Measurements from ENCODE around the gene OR8D4. TPM values are rescaled to one million over a fixed set of nuclear protein-coding genes. Genes with fewer than 3 reads are reported as not detected.

OR8D4 gene
- not detected in 2 replicates for polyA plus RNA-seq

DNA sequence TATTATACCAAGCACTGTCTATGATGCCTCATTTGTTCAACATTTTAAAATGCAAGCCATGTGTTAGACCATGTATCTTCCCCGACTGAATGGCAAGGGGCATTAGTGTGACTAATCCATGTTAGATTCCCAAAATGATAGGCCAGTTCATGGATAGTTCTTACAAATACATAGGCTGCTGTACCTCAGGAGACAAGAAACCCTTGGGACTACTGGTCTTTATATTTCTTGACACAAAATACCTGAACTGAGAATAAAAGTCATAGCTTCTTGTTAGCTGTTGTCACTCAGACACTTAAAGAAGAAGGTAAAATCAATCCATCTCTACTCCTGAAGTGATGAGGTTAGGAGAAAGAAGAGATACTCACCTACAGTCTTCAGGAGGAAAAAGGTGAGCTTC is at the start of gene OR8D4:
Gene OR8D4, plus strand, starts transcription at position 301 of the 400 bp plus-strand sequence. CDS start 4,265 bp downstream, outside the sequence.

GRCh38 chr11:123885570-123885969 is 16.4 kb upstream of the OR8D4 start, which contains the start of gene TMEM225:
Gene TMEM225 (minus strand): TSS chr11:123885670. CDS start chr11:123885425, 245 bp downstream.

DNA sequence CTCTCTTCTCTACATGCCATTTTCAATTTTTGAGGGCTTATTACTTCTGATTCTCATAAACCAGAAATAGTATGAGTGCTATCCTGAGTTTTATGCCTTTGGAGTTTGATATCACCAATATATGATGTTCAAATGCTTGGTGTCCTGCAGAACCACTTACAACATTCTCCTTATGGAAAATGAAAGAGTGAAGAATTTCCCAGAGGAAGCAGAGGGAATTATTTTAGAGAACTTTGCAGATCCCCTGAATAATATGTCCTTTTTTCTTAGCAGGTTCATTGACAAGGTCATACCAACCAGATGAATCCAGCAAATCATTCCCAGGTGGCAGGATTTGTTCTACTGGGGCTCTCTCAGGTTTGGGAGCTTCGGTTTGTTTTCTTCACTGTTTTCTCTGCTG is 37.4 kb downstream of the OR8D4 start, which contains the start of gene OR4D5:
Gene OR4D5, plus strand, starts transcription at position 301 of the 400 bp plus-strand sequence. Its CDS starts 0 bp downstream, at position 301.

DNA sequence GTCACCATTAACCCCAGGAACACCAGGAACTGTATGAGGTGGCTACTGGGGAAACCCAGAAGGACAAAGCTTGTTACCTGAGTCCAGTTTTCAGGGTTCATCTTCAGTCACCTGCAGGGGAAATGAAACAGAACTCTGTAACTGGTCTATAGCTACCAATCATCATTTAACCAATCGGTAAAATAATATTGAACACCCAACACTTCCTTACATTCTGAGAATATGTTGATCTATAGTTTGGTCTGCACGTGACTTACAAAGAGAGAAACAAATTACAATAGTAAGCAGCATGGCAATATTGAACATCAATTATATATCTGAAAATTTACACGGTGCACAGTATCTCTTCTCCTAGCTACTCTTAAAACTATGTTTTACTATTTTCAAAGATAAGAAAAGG is 41.8 kb downstream of the OR8D4 start, which contains the start of gene OR6T1:
Gene OR6T1, minus strand, starts transcription at position 101 of the 400 bp plus-strand sequence. Its CDS starts 0 bp downstream, at position 101.

Other genes with a start within 250 kb of the OR8D4 start
- 14.8 and 42.9 TPM in 2 replicates for gene SCN3B, start 247.5 kb upstream of the OR8D4 start, polyA plus RNA-seq
- 1.1 and 5.6 TPM in 2 replicates for gene ZNF202, start 160.5 kb upstream of the OR8D4 start, polyA plus RNA-seq
- gene OR6X1, start 147.6 kb upstream of the OR8D4 start, polyA plus RNA-seq = not detected in 2 replicates
- gene OR6M1, start 95.8 kb upstream of the OR8D4 start, polyA plus RNA-seq = not detected in 2 replicates
- gene TMEM225, start 16.5 kb upstream of the OR8D4 start, polyA plus RNA-seq = not detected in 2 replicates
- not detected in 2 replicates for gene OR4D5, start 37.5 kb downstream of the OR8D4 start, polyA plus RNA-seq
- gene OR6T1, start 41.7 kb downstream of the OR8D4 start, polyA plus RNA-seq = not detected in 2 replicates
- gene OR10S1, start 75.6 kb downstream of the OR8D4 start, polyA plus RNA-seq = not detected in 2 replicates
- not detected in 2 replicates for gene OR10G6, start 93.0 kb downstream of the OR8D4 start, polyA plus RNA-seq
- not detected in 2 replicates for gene OR10G4, start 110.8 kb downstream of the OR8D4 start, polyA plus RNA-seq
- gene OR10G9, start 120.8 kb downstream of the OR8D4 start, polyA plus RNA-seq = not detected in 2 replicates
- not detected in 2 replicates for gene OR10G8, start 124.6 kb downstream of the OR8D4 start, polyA plus RNA-seq
- not detected in 2 replicates for gene OR10G7, start 139.2 kb downstream of the OR8D4 start, polyA plus RNA-seq
- 0.64 and 7.6 TPM in 2 replicates for gene VWA5A, start 213.3 kb downstream of the OR8D4 start, polyA plus RNA-seq